Adipose tissue (tissue), 3 donors: ENCODE data around the gene ARID4B. TPM values are rescaled to one million over a fixed set of nuclear protein-coding genes. Genes with fewer than 3 reads are reported as not detected.
A peak's percentile ranks its signal among the peaks of the same experiment; 100 is the strongest.
"Not testable (repeated sequence)": the region's sequence is repeated elsewhere in the genome, so short reads cannot be mapped to it uniquely, and the experiment has no call there.

Source experiments
- H3K27ac ChIP-seq: one replicate; pipeline ENCODE4 v1.5.1; 2013; ENCODE audit warnings: low read depth, low read length
- WGBS, 3 donors: extraction: QIAGEN DNeasy Blood & Tissue Kit; methylation state at CpG; one replicate each; pipeline ENCODE4 v1.1.7; 2013; 5-methylcytosine and 5-hydroxymethylcytosine counted together
- polyA plus RNA-seq, 3 donors: library from polyadenylated mRNA; stranded (reverse); fragments of 200-250 nt; gene quantifications; one replicate each; pipeline ENCODE4 v1.2.3, GENCODE V29; 2013
- donor health status: healthy with polysubstance abuse.
- donor health status: Bipolar disorder and iron deficiency.
- donor health status: healthy.

ARID4B gene
- polyA plus RNA-seq: 10 to 100 TPM in 2 of 3 donors, 1 to 10 TPM in 1; 7.1 to 16.1 (median 11.5) TPM

DNA sequence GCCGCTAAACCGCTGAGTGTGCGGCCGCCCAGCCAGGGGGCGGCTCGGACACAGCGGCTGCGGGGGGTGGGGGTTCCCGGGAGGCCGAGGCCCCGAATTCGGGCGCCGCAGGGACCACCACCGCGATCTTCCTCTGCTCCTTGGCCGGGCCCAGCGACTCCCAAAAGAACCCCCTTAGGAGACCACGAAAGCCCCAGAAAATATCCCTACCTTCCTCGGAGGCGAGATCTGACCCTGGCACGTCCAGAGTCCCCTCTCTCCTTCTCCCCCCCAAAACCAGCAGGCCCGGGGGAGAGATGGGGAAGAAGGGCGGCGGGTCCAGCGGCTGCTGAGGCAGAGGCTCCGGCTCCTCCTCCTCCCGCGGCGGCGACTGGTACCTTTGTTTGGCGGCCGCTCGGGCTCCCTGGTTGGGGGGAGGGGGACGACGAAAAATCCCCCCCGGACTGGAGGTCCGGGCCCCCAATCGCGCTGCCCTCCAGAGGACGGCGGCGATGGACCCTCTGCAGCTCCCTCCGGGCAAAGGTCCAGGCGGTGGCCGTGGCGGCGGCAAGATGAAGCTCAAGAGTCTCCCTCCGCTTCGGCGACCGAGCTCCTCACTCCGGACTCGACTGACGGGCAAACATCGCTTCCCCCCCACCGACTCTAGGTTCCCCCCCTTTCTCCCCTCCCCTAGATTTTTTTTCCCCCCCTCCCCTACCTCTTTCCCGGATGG lies at the start of gene ARID4B:
TSS of gene ARID4B (minus strand) at position 621 of the 712 bp plus-strand sequence. CDS start 1,260 bp downstream, outside the sequence.
- 0 to 1% (median 1%) methylated on average over 41 to 58 of the region's 58 CpGs for WGBS, 3 donors

GRCh38 chr1:235375919-235376605 lies 48.1 kb upstream of the ARID4B start:
- H3K27ac ChIP-seq: no peak overlapping the region
- 98 to 99% (median 98%) methylated on average over 6 of the region's 6 CpGs for WGBS, 3 donors

More for the DNA sequence above, at the start of gene ARID4B:
- peak within 1 kb of the TSS; percentile 96 for H3K27ac ChIP-seq

- H3K27ac ChIP-seq: no peak overlapping the region
- WGBS, 3 donors: 89 to 98% (median 95%) methylated on average over 5 of the region's 5 CpGs
These were observed 41.8 kb upstream of the ARID4B start for GRCh38 chr1:235369802-235370201.

DNA sequence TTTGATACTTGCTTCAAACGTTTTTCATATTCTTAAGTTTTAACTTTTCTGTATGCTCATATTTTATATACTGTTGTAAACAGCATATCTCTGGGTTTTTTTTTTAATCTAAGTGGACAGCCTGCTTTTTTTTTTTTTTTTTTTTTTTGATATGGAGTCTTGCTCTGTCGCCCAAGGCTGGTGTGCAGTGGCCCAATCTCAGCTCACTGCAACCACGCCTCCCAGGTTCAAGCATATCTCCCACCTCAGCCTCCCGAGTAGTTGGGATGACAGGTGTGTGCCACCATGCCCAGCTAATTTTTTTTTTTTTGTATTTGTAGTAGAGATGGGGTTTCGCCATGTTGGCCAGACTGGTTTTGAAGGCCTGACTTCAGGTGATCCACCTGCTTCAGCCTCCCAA lies 40.4 kb upstream of the ARID4B start:
- WGBS, 3 donors: 74 to 79% (median 77%) methylated on average over 5 of the region's 5 CpGs
- H3K27ac ChIP-seq: no peak overlapping the region

GRCh38 chr1:235367000-235367908 lies 39.3 kb upstream of the ARID4B start, which contains the start of gene TBCE:
TBCE (plus strand) TSS chr1:235367427; CDS start chr1:235380050, 12,623 bp downstream.
- 0% methylated on average over 37 to 38 of the region's 38 CpGs for WGBS, 3 donors
- no peak within 1 kb of the TSS for H3K27ac ChIP-seq

GRCh38 chr1:235366286-235366685 lies 38.3 kb upstream of the ARID4B start:
- H3K27ac ChIP-seq: no peak overlapping the region
- 89 to 92% (median 90%) methylated on average over 5 of the region's 5 CpGs for WGBS, 3 donors

DNA sequence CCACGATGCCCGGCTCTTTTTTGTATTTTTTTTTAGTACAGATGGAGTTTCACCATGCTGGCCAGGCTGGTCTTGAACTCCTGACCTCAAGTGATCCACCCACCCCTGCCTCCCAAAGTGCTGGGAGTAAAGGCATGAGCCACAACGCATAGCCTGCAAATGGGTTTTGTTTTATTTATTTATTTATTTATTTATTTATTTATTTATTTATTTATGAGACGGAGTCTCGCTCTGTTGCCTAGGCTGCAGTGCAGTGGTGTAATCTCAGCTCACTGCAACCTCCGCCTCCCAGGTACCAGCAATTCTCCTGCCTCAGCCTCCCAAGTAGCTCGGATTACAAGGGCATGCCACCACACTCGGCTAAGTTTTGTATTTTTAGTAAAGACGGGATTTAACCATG lies 36.2 kb upstream of the ARID4B start:
- 97% methylated on average over 9 of the region's 9 CpGs for whole genome bisulfite sequencing, 3 donors
- H3K27ac ChIP-seq: not testable (repeated sequence)

DNA sequence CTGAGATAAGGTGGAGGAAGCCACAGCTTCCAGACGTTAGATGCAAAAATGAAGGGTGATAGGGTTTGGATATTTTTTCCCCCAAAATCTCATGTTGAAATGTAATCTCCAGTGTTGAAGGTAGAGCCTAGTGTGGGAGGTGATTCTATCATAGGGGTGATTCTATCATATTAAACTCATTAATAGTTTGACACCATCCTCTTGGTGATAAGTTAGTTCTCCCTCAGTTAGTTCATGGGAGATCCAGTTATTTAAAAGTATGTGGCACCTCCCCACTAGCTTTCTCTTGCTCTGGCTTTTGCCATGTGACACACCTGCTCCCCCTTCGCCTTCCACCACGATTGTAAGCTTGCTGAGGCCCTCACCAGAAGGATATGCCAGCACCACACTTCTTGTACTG lies 30.9 kb upstream of the ARID4B start:
- H3K27ac ChIP-seq: no peak overlapping the region
- 86 to 93% (median 91%) methylated on average over 3 of the region's 3 CpGs for WGBS, 3 donors

- H3K27ac ChIP-seq: no peak overlapping the region
- WGBS, 3 donors: 70 to 75% (median 72%) methylated on average over 11 of the region's 11 CpGs
These were observed 29.8 kb upstream of the ARID4B start for GRCh38 chr1:235357485-235358373.

DNA sequence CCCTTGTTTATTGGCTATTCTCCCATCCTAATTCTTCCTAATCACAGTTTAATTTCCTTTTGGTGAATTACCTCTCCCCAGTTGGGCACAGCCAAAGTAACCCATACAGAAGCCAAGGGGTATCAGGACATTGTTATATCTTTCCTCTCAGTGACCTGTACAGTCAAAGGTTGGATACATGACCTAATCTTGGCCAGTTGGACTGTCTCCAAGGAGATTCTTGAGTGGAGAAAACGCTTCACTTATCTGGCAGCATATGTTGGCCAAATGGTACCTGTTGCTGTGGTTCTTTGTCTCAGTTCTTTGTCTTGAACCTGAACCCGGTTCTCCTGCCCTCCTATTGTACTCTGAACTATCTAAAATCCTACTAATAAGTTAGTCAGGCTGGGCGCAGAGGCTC lies 23.9 kb upstream of the ARID4B start:
- WGBS, 3 donors: 59 to 65% (median 62%) methylated on average over 3 of the region's 3 CpGs
- no peak overlapping the region for H3K27ac ChIP-seq

GRCh38 chr1:235351441-235351840 lies 23.5 kb upstream of the ARID4B start:
- WGBS, 3 donors: 84 to 89% (median 85%) methylated on average over 3 of the region's 3 CpGs
- H3K27ac ChIP-seq: no peak overlapping the region

GRCh38 chr1:235343726-235344125 lies 15.7 kb upstream of the ARID4B start:
- H3K27ac ChIP-seq: no peak overlapping the region
- WGBS, 3 donors: 96 to 98% (median 96%) methylated on average over 5 of the region's 5 CpGs

- 87 to 92% (median 91%) methylated on average over 3 of the region's 3 CpGs for WGBS, 3 donors
- H3K27ac ChIP-seq: no peak overlapping the region
These were observed 14.5 kb upstream of the ARID4B start for GRCh38 chr1:235342471-235342870.

GRCh38 chr1:235342039-235342438 lies 14.1 kb upstream of the ARID4B start:
- 57 to 79% (median 68%) methylated on average over 6 of the region's 6 CpGs for WGBS, 3 donors
- no peak overlapping the region for H3K27ac ChIP-seq

DNA sequence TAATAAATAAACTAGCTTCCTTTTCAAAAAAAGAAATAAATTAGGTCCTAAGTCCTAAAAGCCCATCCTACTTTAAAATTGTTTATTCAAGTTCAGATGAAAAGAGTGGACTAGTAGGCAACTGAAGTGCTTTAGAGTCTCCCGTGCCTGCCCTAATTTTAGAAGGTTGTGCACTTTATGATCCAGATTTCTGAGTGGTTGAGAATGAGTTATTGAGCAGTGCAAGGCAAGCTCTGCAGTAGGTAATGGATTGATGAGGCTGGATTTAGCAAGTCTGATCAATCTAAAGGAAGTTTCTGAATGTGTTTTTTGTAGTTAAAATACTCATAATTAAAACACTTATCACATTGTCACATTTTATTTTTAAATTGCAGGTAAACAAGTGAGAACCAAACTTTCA lies 13.4 kb upstream of the ARID4B start:
- no peak overlapping the region for H3K27ac ChIP-seq
- 59 to 74% (median 66%) methylated on average over 1 of the region's 1 CpG for WGBS, 3 donors

- H3K27ac ChIP-seq: no peak overlapping the region
- WGBS, 3 donors: 81 to 85% (median 83%) methylated on average over 8 of the region's 8 CpGs
These were observed 11.8 kb upstream of the ARID4B start for GRCh38 chr1:235339746-235340145.

DNA sequence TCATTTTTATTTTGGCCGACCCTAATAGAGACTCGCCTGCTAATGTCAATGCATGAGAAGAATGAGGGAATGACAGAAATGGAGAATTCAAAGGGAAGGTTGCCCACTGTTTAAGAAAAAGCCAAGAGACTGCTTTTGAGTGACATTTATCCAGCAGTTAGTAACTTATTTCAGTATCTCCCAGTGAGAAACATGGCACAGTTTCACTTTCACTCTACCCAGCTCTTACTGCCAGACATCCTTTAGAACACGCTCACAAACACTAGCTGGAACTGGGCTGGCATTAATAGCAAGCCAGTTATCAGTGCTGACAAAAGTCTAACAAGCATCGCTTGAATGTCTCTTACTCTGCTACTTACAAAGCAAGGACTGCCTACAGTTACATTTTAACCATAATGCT lies 8.9 kb upstream of the ARID4B start:
- H3K27ac ChIP-seq: no peak overlapping the region
- WGBS, 3 donors: 63 to 72% (median 65%) methylated on average over 4 of the region's 4 CpGs

- no peak overlapping the region for H3K27ac ChIP-seq
- 38 to 46% (median 40%) methylated on average over 3 of the region's 3 CpGs for WGBS, 3 donors
These were observed 3.4 kb upstream of the ARID4B start for GRCh38 chr1:235331401-235331800.
